GM23338 (cell line): ENCODE measurements around the gene CPE.
"Not testable (repeated sequence)": the region's sequence is repeated elsewhere in the genome, so short reads cannot be mapped to it uniquely, and the experiment has no call there.

Experiments used
- CREB1 ChIP-seq: fragments of 250-450 bp; sonication (Bioruptor Pico); IDR thresholded peaks from 2 replicates; pipeline ENCODE4 v1.5.0; 2020; ENCODE audit warnings: low read depth, mild to moderate bottlenecking, moderate library complexity
- CTCF ChIP-seq, 2 experiments: fragments of 200-600 bp in 1 of 2; sonication (generic) in 1 of 2; conservative IDR thresholded peaks; 2 replicates each; pipeline versions ENCODE4 v1.5.1 to v1.6.1; 2016 to 2017; ENCODE audit warnings: antibody characterized with exemption in 2 of 2, low read depth in 2 of 2, mild to moderate bottlenecking in 2 of 2, moderate library complexity in 1 of 2
- ETS1 ChIP-seq: IDR thresholded peaks from 2 replicates; pipeline ENCODE4 v1.6.1; 2016; ENCODE audit warnings: antibody characterized with exemption
- EZH2 ChIP-seq: fragments of 200-600 bp; sonication (generic); IDR thresholded peaks from one replicate; pipeline ENCODE4 v1.8.0; 2017; ENCODE audit warnings: antibody characterized with exemption, mild to moderate bottlenecking, low read depth; ENCODE audit not compliant: unreplicated experiment
- EZH2phosphoT487 ChIP-seq: fragments of 200-600 bp; sonication (generic); IDR thresholded peaks from one replicate; pipeline ENCODE4 v1.8.1; 2018; ENCODE audit warnings: antibody characterized with exemption; ENCODE audit not compliant: unreplicated experiment
- JUNB ChIP-seq: IDR thresholded peaks from one replicate; pipeline ENCODE4 v1.6.1; 2016; ENCODE audit warnings: antibody characterized with exemption; ENCODE audit not compliant: unreplicated experiment
- POLR2AphosphoS5 ChIP-seq: IDR thresholded peaks from 2 replicates; pipeline ENCODE4 v1.6.1; 2016; ENCODE audit warnings: antibody characterized with exemption, low read depth
- REST ChIP-seq: IDR thresholded peaks from one replicate; pipeline ENCODE4 v1.6.1; 2018; ENCODE audit warnings: antibody characterized with exemption; ENCODE audit not compliant: unreplicated experiment
- ZNF462 ChIP-seq: fragments of 250-450 bp; sonication (Bioruptor Pico); IDR thresholded peaks from 2 replicates; pipeline ENCODE4 v1.5.0; 2020; ENCODE audit warnings: mild to moderate bottlenecking, moderate library complexity

- not testable (repeated sequence) for TF ChIP-seq JUNB; ETS1; CTCF (conservative IDR thresholded peaks at IDR 0.05; ENCODE audit: low read depth in 2 of 2); EZH2; CREB1 (CRISPR knock-in tag); REST; POLR2AphosphoS5; EZH2phosphoT487; ZNF462 (CRISPR knock-in tag)
Observed at GRCh38 chr4:165492583-165492982, 113.8 kb downstream of the CPE start.
